SJCRH30 (cell line): ENCODE measurements around the gene CENPB. TPM values are rescaled to one million over a fixed set of nuclear protein-coding genes. Genes with fewer than 3 reads are reported as not detected.

ENCODE experiments used
- DNase-seq, 2 experiments: peaks; one replicate each; pipeline ENCODE4 v3.0.0-alpha.2; 2015 to 2020
- H3K27ac ChIP-seq: fragments of 250-450 bp; sonication (Bioruptor Pico); 2 replicates; pipeline ENCODE4 v1.5.1; 2020; ENCODE audit warnings: mild to moderate bottlenecking, moderate library complexity
- H3K27me3 ChIP-seq: fragments of 250-450 bp; sonication (Bioruptor Pico); 2 replicates; pipeline ENCODE4 v1.5.1; 2020; ENCODE audit warnings: mild to moderate bottlenecking, moderate library complexity
- H3K36me3 ChIP-seq: fragments of 250-450 bp; sonication (Bioruptor Pico); 2 replicates; pipeline ENCODE4 v1.5.1; 2020; ENCODE audit warnings: mild to moderate bottlenecking, moderate library complexity
- H3K4me1 ChIP-seq: fragments of 250-450 bp; sonication (Bioruptor Pico); 2 replicates; pipeline ENCODE4 v1.5.1; 2020; ENCODE audit warnings: mild to moderate bottlenecking, moderate library complexity
- H3K4me3 ChIP-seq: fragments of 250-450 bp; sonication (Bioruptor Pico); 2 replicates; pipeline ENCODE4 v1.5.1; 2020; ENCODE audit warnings: mild to moderate bottlenecking, moderate library complexity
- H3K9me3 ChIP-seq: fragments of 250-450 bp; sonication (Bioruptor Pico); replicated peaks from 2 replicates; pipeline ENCODE4 v1.5.1; 2020; ENCODE audit warnings: mild to moderate bottlenecking, moderate library complexity
- total RNA-seq: library from RNA; depleted of rRNA; stranded (reverse); fragments of >200 nt; shearing (Covaris generic); gene quantifications from 2 replicates; pipeline ENCODE4 v1.2.3, GENCODE V29; 2014

CENPB gene
- total RNA-seq, 1 experiment from 2014 or later, result 36.7 TPM

GRCh38 chr20:3755814-3756480 lies 30.6 kb downstream of the CENPB start:
- DNase-seq, result no peak
- Histone ChIP-seq H3K4me1 (no peaks in the 10 kb centered on the region), H3K27ac (no peak overlapping the region)

GRCh38 chr20:3755269-3755668 lies 31.3 kb downstream of the CENPB start:
- Histone ChIP-seq H3K36me3 (peaks cover 5% of the 10 kb centered on the region; the same call in 1 of the 2 replicates), H3K4me3 (no peak overlapping the region), H3K27ac (no peak overlapping the region), H3K4me1 (no peaks in the 10 kb centered on the region), H3K27me3 (no peaks in the 10 kb centered on the region), H3K9me3 (no peaks in the 10 kb centered on the region)
- DNase-seq, result no peak

More at GRCh38 chr20:3755814-3756480, 30.6 kb downstream of the CENPB start:
- Histone ChIP-seq H3K4me3 (no peak overlapping the region), H3K9me3 (no peaks in the 10 kb centered on the region), H3K27me3 (no peaks in the 10 kb centered on the region), H3K36me3 (peaks cover 5% of the 10 kb centered on the region; the same call in 1 of the 2 replicates)

DNA sequence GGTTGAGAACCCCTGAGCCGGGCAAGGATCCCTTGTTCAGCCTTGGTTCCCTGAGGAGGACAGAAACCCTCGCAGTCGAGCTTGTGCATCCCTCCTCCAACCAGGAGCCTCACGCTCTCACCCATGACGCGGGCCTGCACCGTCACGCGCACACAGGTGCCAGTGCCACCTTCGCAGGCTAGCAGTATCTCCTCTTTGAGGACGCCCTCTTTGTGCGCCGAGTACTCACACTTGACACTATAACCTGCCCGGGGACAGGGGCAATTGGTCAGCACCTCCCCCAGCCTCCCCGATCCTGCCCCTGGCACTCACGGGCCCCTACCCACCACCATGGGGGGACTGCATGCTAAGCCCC lies 32.3 kb downstream of the CENPB start:
- Histone ChIP-seq H3K4me3 (no peak overlapping the region), H3K27ac (no peak overlapping the region), H3K4me1 (no peaks in the 10 kb centered on the region), H3K36me3 (peaks cover 5% of the 10 kb centered on the region; the same call in 1 of the 2 replicates), H3K9me3 (no peaks in the 10 kb centered on the region), H3K27me3 (no peaks in the 10 kb centered on the region)
- DNase-seq, result no peak

DNA sequence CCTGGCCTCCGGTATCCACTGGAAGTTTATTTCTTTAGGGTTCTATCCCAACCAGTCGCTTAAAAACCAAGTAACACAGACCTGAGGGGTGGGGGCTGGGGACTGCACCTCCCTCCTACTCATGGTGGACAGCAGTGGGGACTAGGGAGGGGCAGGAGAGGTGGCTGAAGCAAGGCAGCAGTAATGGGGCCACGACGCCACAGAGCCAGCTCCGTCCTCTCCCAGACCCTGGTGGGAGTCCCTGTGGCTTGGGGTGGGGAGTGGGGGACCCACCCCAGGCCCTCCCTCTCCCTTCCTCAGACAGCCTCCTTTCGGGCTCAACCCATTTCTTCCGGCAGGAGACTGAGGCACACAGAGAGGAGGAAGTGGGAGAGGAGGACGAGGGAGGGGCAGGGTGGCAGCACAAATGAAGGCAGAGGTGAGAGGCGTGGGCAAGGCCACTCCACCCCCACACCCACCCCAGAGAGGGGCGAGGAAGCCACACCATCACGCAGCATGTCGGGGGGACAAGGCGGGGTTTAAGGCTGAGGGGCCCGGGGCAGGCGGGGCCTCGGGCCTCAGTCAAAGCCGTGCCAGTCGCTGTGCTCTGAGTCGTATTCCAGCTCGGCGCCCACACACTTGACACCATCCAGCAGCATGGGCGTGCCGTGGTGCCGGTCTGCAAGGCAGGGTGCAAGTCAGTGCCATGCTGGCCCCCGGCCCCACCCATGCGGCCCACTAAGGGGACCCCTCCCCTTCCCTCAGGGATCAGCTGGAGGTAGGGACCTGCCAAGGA lies 32.9 kb downstream of the CENPB start:
- no peak for DNase-seq
- Histone ChIP-seq H3K27ac (no peak overlapping the region), H3K4me1 (no peaks in the 10 kb centered on the region), H3K27me3 (no peaks in the 10 kb centered on the region), H3K4me3 (no peak overlapping the region), H3K36me3 (peaks cover 5% of the 10 kb centered on the region; the same call in 1 of the 2 replicates), H3K9me3 (no peaks in the 10 kb centered on the region)

- no peaks in the 10 kb centered on the region for H3K4me1 ChIP-seq
- no peaks in the 10 kb centered on the region for H3K9me3 ChIP-seq
- H3K4me3 ChIP-seq, result no peak overlapping the region
- peak; percentile 34 to 71 for DNase-seq
- no peak overlapping the region for H3K27ac ChIP-seq
- peaks cover 5% of the 10 kb centered on the region; the same call in 1 of the 2 replicates for H3K36me3 ChIP-seq
- no peaks in the 10 kb centered on the region for H3K27me3 ChIP-seq
Measured at GRCh38 chr20:3753098-3753497, 33.4 kb downstream of the CENPB start.

DNA sequence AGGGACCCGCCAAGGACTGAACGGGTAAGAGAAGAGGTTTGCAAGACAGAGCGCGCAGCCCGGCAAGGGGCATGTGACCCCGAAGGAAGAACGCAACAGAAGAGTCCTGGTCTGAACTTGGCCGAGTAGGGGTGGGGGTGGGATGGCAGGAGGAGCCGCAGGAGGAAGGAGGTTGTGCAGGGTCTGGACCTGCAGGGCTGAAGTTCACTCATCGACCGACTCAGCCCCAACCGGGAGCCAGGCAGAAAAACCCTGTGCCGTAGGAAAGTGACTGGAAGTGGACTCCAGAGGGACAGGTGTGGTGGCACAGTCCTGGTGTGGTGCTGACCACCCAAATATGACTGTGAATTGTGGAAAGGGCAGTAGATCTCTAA lies 34.2 kb downstream of the CENPB start:
- Histone ChIP-seq H3K4me3 (no peak overlapping the region), H3K4me1 (no peaks in the 10 kb centered on the region), H3K36me3 (no peaks in the 10 kb centered on the region; the same call in 1 of the 2 replicates), H3K9me3 (no peaks in the 10 kb centered on the region), H3K27me3 (no peaks in the 10 kb centered on the region), H3K27ac (no peak overlapping the region)
- DNase-seq, result no peak

GRCh38 chr20:3751675-3752385 lies 34.7 kb downstream of the CENPB start:
- no peaks in the 10 kb centered on the region; the same call in 1 of the 2 replicates for H3K36me3 ChIP-seq
- H3K9me3 ChIP-seq, result no peaks in the 10 kb centered on the region
- H3K27me3 ChIP-seq, result no peaks in the 10 kb centered on the region
- no peak overlapping the region for H3K27ac ChIP-seq
- DNase-seq, result no peak
- H3K4me3 ChIP-seq, result no peak overlapping the region
- H3K4me1 ChIP-seq, result no peaks in the 10 kb centered on the region

GRCh38 chr20:3751305-3751674 lies 35.2 kb downstream of the CENPB start:
- Histone ChIP-seq H3K36me3 (no peaks in the 10 kb centered on the region; the same call in 1 of the 2 replicates), H3K4me1 (no peaks in the 10 kb centered on the region)

GRCh38 chr20:3749689-3750531 lies 36.6 kb downstream of the CENPB start:
- Histone ChIP-seq H3K9me3 (no peaks in the 10 kb centered on the region), H3K27ac (no peak overlapping the region), H3K36me3 (no peaks in the 10 kb centered on the region), H3K27me3 (no peaks in the 10 kb centered on the region), H3K4me3 (peak overlapping the region; percentile 25; the same call in 1 of the 2 replicates), H3K4me1 (no peaks in the 10 kb centered on the region)
- peak; percentile 29 to 34 for DNase-seq

More at GRCh38 chr20:3751305-3751674, 35.2 kb downstream of the CENPB start:
- Histone ChIP-seq H3K4me3 (no peak overlapping the region), H3K27me3 (no peaks in the 10 kb centered on the region), H3K9me3 (no peaks in the 10 kb centered on the region), H3K27ac (no peak overlapping the region)
- DNase-seq, result no peak

- no peak for DNase-seq
- Histone ChIP-seq H3K4me1 (no peaks in the 10 kb centered on the region), H3K36me3 (no peaks in the 10 kb centered on the region), H3K27me3 (no peaks in the 10 kb centered on the region), H3K27ac (no peak overlapping the region), H3K4me3 (no peak overlapping the region), H3K9me3 (no peaks in the 10 kb centered on the region)
Measured at GRCh38 chr20:3749087-3749688, 37.4 kb downstream of the CENPB start.

DNA sequence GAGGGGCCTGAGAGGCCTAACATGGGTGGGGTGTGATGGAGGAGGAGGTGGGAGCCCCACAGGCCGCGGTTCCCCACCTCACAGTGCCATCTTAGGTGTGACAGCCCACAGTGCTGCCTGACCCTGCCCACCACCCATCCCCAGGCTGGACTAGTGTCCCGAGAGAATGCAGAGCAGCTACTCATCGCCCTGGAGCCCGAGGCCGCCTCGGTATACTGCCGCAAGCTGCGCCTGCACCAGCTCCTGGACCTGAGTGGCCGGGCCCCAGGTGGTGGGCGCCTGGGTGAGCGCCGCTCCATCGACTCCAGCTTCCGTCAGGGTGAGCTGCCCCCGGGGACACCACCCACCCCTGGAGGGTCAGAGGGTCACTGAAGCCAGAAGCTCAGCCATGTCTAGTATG lies 38.5 kb downstream of the CENPB start:
- H3K27ac ChIP-seq, result no peak overlapping the region
- no peak overlapping the region for H3K4me3 ChIP-seq
- no peak for DNase-seq
- H3K9me3 ChIP-seq, result no peaks in the 10 kb centered on the region
- no peaks in the 10 kb centered on the region for H3K36me3 ChIP-seq
- no peaks in the 10 kb centered on the region for H3K27me3 ChIP-seq
- H3K4me1 ChIP-seq, result no peaks in the 10 kb centered on the region

- Histone ChIP-seq H3K27me3 (no peaks in the 10 kb centered on the region), H3K4me3 (no peak overlapping the region), H3K36me3 (no peaks in the 10 kb centered on the region), H3K9me3 (no peaks in the 10 kb centered on the region), H3K27ac (no peak overlapping the region), H3K4me1 (no peaks in the 10 kb centered on the region)
- no peak for DNase-seq
Measured at GRCh38 chr20:3747471-3747870, 39.1 kb downstream of the CENPB start.

DNA sequence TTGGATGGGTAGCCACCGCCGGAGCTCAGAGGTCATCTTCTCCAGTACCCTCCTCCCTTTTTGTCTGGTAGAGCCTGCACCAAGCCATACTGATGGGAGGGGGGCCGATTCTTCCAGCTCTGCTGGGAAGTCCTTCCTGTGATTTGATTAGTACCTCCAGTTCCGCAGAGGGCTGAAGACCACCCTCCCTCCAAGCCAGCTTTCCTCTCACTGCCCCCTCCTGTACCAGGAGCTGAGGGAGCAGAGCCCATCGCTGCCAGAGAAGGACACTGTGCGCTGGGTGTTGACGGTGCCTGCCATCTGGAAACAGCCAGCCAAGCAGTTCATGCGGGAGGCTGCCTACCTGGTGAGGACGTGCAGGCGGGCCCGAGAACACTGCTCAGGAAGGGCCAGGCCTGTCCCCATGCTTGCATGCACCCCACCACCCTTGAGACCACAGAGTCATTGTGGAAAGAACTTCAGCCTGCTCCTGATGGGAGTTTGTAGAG lies 40.8 kb downstream of the CENPB start:
- no peaks in the 10 kb centered on the region for H3K9me3 ChIP-seq
- no peaks in the 10 kb centered on the region for H3K4me1 ChIP-seq
- H3K36me3 ChIP-seq, result no peaks in the 10 kb centered on the region
- H3K27me3 ChIP-seq, result no peaks in the 10 kb centered on the region
- no peak overlapping the region for H3K27ac ChIP-seq
- no peak for DNase-seq
- H3K4me3 ChIP-seq, result no peak overlapping the region
